ENCODE data around the gene ADGRL3. TPM values are rescaled to one million over a fixed set of nuclear protein-coding genes. Genes with fewer than 3 reads are reported as not detected.
"Not testable (repeated sequence)": the region's sequence is repeated elsewhere in the genome, so short reads cannot be mapped to it uniquely, and the experiment has no call there.

ADGRL3 gene
- total RNA-seq, 1 experiment from 2014 or later: not detected

- no peaks in the 10 kb centered on the region for H3K4me1 ChIP-seq (ENCODE audit: low read length)
- H3K4me3 ChIP-seq (ENCODE audit: low read length): no peak overlapping the region
- no peak overlapping the region for H3K9ac ChIP-seq (ENCODE audit: low read length)
- no peaks in the 10 kb centered on the region for H3K27me3 ChIP-seq (ENCODE audit: low read length)
- DNase-seq: no peak
- no peaks in the 10 kb centered on the region for H4K20me1 ChIP-seq (ENCODE audit: insufficient read depth, low read depth, low read length)
- H3K36me3 ChIP-seq (ENCODE audit: insufficient read depth, low read length): no peaks in the 10 kb centered on the region
- no peak overlapping the region for H3K27ac ChIP-seq (ENCODE audit: low read length)
- no peak overlapping the region for H3K4me2 ChIP-seq (ENCODE audit: low read depth, low read length, poor library complexity, severe bottlenecking)
- H3K9me2 ChIP-seq (replicated peaks; ENCODE audit: insufficient read depth, low read length): no peaks in the 10 kb centered on the region
- H2AFZ ChIP-seq (ENCODE audit: low read length): no peak overlapping the region
- H3K79me2 ChIP-seq (ENCODE audit: low read length): no peaks in the 10 kb centered on the region
- peaks cover 53% of the 10 kb centered on the region for H3K9me3 ChIP-seq (ENCODE audit: low read length)
These were observed 637.9 kb downstream of the ADGRL3 start for GRCh38 chr4:61838072-61838471.

- H3K9ac ChIP-seq (ENCODE audit: low read length): no peak overlapping the region
- H3K27me3 ChIP-seq (ENCODE audit: low read length): no peaks in the 10 kb centered on the region
- H3K4me2 ChIP-seq (ENCODE audit: low read depth, low read length, poor library complexity, severe bottlenecking): no peak overlapping the region
- H3K79me2 ChIP-seq (ENCODE audit: low read length): no peaks in the 10 kb centered on the region
- no peaks in the 10 kb centered on the region for H3K9me2 ChIP-seq (replicated peaks; ENCODE audit: insufficient read depth, low read length)
- H4K20me1 ChIP-seq (ENCODE audit: insufficient read depth, low read depth, low read length): no peaks in the 10 kb centered on the region
- H3K36me3 ChIP-seq (ENCODE audit: insufficient read depth, low read length): no peaks in the 10 kb centered on the region
- H3K4me1 ChIP-seq (ENCODE audit: low read length): no peaks in the 10 kb centered on the region
- DNase-seq: no peak
- H3K9me3 ChIP-seq (ENCODE audit: low read length): peaks cover 48% of the 10 kb centered on the region
- H3K4me3 ChIP-seq (ENCODE audit: low read length): no peak overlapping the region
- H3K27ac ChIP-seq (ENCODE audit: low read length): no peak overlapping the region
- no peak overlapping the region for H2AFZ ChIP-seq (ENCODE audit: low read length)
These were observed 641.6 kb downstream of the ADGRL3 start for GRCh38 chr4:61841714-61842113.

GRCh38 chr4:61851126-61851525 lies 651.0 kb downstream of the ADGRL3 start:
- no peak overlapping the region for H3K27ac ChIP-seq (ENCODE audit: low read length)
- no peak overlapping the region for H2AFZ ChIP-seq (ENCODE audit: low read length)
- no peaks in the 10 kb centered on the region for H3K79me2 ChIP-seq (ENCODE audit: low read length)
- H3K9me2 ChIP-seq (replicated peaks; ENCODE audit: insufficient read depth, low read length): no peaks in the 10 kb centered on the region
- no peaks in the 10 kb centered on the region for H3K36me3 ChIP-seq (ENCODE audit: insufficient read depth, low read length)
- H3K9ac ChIP-seq (ENCODE audit: low read length): no peak overlapping the region
- DNase-seq: no peak
- H3K4me3 ChIP-seq (ENCODE audit: low read length): no peak overlapping the region
- H3K4me1 ChIP-seq (ENCODE audit: low read length): no peaks in the 10 kb centered on the region
- peaks cover 17% of the 10 kb centered on the region for H3K9me3 ChIP-seq (ENCODE audit: low read length)
- H4K20me1 ChIP-seq (ENCODE audit: insufficient read depth, low read depth, low read length): no peaks in the 10 kb centered on the region
- H3K27me3 ChIP-seq (ENCODE audit: low read length): no peaks in the 10 kb centered on the region
- no peak overlapping the region for H3K4me2 ChIP-seq (ENCODE audit: low read depth, low read length, poor library complexity, severe bottlenecking)

- not testable (repeated sequence) for H3K4me3 ChIP-seq (ENCODE audit: low read length); H3K36me3 ChIP-seq (ENCODE audit: insufficient read depth, low read length); H3K4me2 ChIP-seq (ENCODE audit: low read depth, low read length, poor library complexity, severe bottlenecking); H3K27ac ChIP-seq (ENCODE audit: low read length); H3K27me3 ChIP-seq (ENCODE audit: low read length); H3K4me1 ChIP-seq (ENCODE audit: low read length); H4K20me1 ChIP-seq (ENCODE audit: insufficient read depth, low read depth, low read length); H3K9me2 ChIP-seq (replicated peaks; ENCODE audit: insufficient read depth, low read length); H3K79me2 ChIP-seq (ENCODE audit: low read length); H2AFZ ChIP-seq (ENCODE audit: low read length); DNase-seq; H3K9ac ChIP-seq (ENCODE audit: low read length)
- peaks cover 16% of the 10 kb centered on the region for H3K9me3 ChIP-seq (ENCODE audit: low read length)
These were observed 652.0 kb downstream of the ADGRL3 start for GRCh38 chr4:61852105-61852504.

- no peak for DNase-seq
- Histone ChIP-seq H3K27me3 (ENCODE audit: low read length) (no peaks in the 10 kb centered on the region), H3K36me3 (ENCODE audit: insufficient read depth, low read length) (no peaks in the 10 kb centered on the region), H3K27ac (ENCODE audit: low read length) (no peak overlapping the region), H4K20me1 (ENCODE audit: insufficient read depth, low read depth, low read length) (no peaks in the 10 kb centered on the region), H3K9me2 (replicated peaks; ENCODE audit: insufficient read depth, low read length) (no peaks in the 10 kb centered on the region), H3K9me3 (ENCODE audit: low read length) (peaks cover 19% of the 10 kb centered on the region), H3K4me2 (ENCODE audit: low read depth, low read length, poor library complexity, severe bottlenecking) (no peak overlapping the region), H3K9ac (ENCODE audit: low read length) (no peak overlapping the region), H2AFZ (ENCODE audit: low read length) (no peak overlapping the region), H3K4me1 (ENCODE audit: low read length) (no peaks in the 10 kb centered on the region), H3K79me2 (ENCODE audit: low read length) (no peaks in the 10 kb centered on the region), H3K4me3 (ENCODE audit: low read length) (no peak overlapping the region)
These were observed 652.9 kb downstream of the ADGRL3 start for GRCh38 chr4:61853041-61853440.

GRCh38 chr4:61860376-61860775 lies 660.2 kb downstream of the ADGRL3 start:
- H3K9ac ChIP-seq (ENCODE audit: low read length): no peak overlapping the region
- H3K36me3 ChIP-seq (ENCODE audit: insufficient read depth, low read length): no peaks in the 10 kb centered on the region
- H3K9me3 ChIP-seq (ENCODE audit: low read length): peaks cover 29% of the 10 kb centered on the region
- no peak for DNase-seq
- no peaks in the 10 kb centered on the region for H3K9me2 ChIP-seq (replicated peaks; ENCODE audit: insufficient read depth, low read length)
- H3K79me2 ChIP-seq (ENCODE audit: low read length): no peaks in the 10 kb centered on the region
- no peak overlapping the region for H3K4me3 ChIP-seq (ENCODE audit: low read length)
- H2AFZ ChIP-seq (ENCODE audit: low read length): no peak overlapping the region
- H3K4me1 ChIP-seq (ENCODE audit: low read length): no peaks in the 10 kb centered on the region
- no peak overlapping the region for H3K27ac ChIP-seq (ENCODE audit: low read length)
- H4K20me1 ChIP-seq (ENCODE audit: insufficient read depth, low read depth, low read length): no peaks in the 10 kb centered on the region
- no peaks in the 10 kb centered on the region for H3K27me3 ChIP-seq (ENCODE audit: low read length)
- no peak overlapping the region for H3K4me2 ChIP-seq (ENCODE audit: low read depth, low read length, poor library complexity, severe bottlenecking)

- H3K9me3 ChIP-seq (ENCODE audit: low read length): peaks cover 47% of the 10 kb centered on the region
- no peaks in the 10 kb centered on the region for H3K79me2 ChIP-seq (ENCODE audit: low read length)
- DNase-seq: no peak
These were observed 664.2 kb downstream of the ADGRL3 start for GRCh38 chr4:61864286-61864685.

GRCh38 chr4:61866378-61867030 lies 666.4 kb downstream of the ADGRL3 start:
- no peak overlapping the region for H3K4me3 ChIP-seq (ENCODE audit: low read length)
- no peaks in the 10 kb centered on the region for H3K9me2 ChIP-seq (replicated peaks; ENCODE audit: insufficient read depth, low read length)
- no peaks in the 10 kb centered on the region for H3K4me1 ChIP-seq (ENCODE audit: low read length)
- peaks cover 36% of the 10 kb centered on the region for H3K9me3 ChIP-seq (ENCODE audit: low read length)
- no peak for DNase-seq
- no peaks in the 10 kb centered on the region for H4K20me1 ChIP-seq (ENCODE audit: insufficient read depth, low read depth, low read length)
- no peak overlapping the region for H3K27ac ChIP-seq (ENCODE audit: low read length)
- H3K27me3 ChIP-seq (ENCODE audit: low read length): no peaks in the 10 kb centered on the region
- H3K4me2 ChIP-seq (ENCODE audit: low read depth, low read length, poor library complexity, severe bottlenecking): no peak overlapping the region
- H2AFZ ChIP-seq (ENCODE audit: low read length): no peak overlapping the region
- no peak overlapping the region for H3K9ac ChIP-seq (ENCODE audit: low read length)
- no peaks in the 10 kb centered on the region for H3K36me3 ChIP-seq (ENCODE audit: insufficient read depth, low read length)
- no peaks in the 10 kb centered on the region for H3K79me2 ChIP-seq (ENCODE audit: low read length)

More at GRCh38 chr4:61864286-61864685, 664.2 kb downstream of the ADGRL3 start:
- no peak overlapping the region for H3K27ac ChIP-seq (ENCODE audit: low read length)
- no peaks in the 10 kb centered on the region for H3K27me3 ChIP-seq (ENCODE audit: low read length)
- H2AFZ ChIP-seq (ENCODE audit: low read length): no peak overlapping the region
- no peak overlapping the region for H3K9ac ChIP-seq (ENCODE audit: low read length)
- H3K4me1 ChIP-seq (ENCODE audit: low read length): no peaks in the 10 kb centered on the region
- H3K4me2 ChIP-seq (ENCODE audit: low read depth, low read length, poor library complexity, severe bottlenecking): no peak overlapping the region
- no peak overlapping the region for H3K4me3 ChIP-seq (ENCODE audit: low read length)
- no peaks in the 10 kb centered on the region for H3K36me3 ChIP-seq (ENCODE audit: insufficient read depth, low read length)
- no peaks in the 10 kb centered on the region for H4K20me1 ChIP-seq (ENCODE audit: insufficient read depth, low read depth, low read length)
- no peaks in the 10 kb centered on the region for H3K9me2 ChIP-seq (replicated peaks; ENCODE audit: insufficient read depth, low read length)
